GM04504 (cell line): ENCODE data around the gene RNASE13.
"Not testable (repeated sequence)": the region's sequence is repeated elsewhere in the genome, so short reads cannot be mapped to it uniquely, and the experiment has no call there.

ENCODE experiments used
- DNase-seq: peaks from one replicate; pipeline ENCODE4 v3.0.0-alpha.2; 2012; ENCODE audit warnings: low read depth

Gene RNASE13

GRCh38 chr14:20988717-20989470 lies 45.7 kb downstream of the RNASE13 start:
- no peak for DNase-seq

- peak; percentile 82 for DNase-seq
These were observed 47.8 kb downstream of the RNASE13 start for GRCh38 chr14:20986811-20987210.

GRCh38 chr14:20985650-20986049 lies 49.0 kb downstream of the RNASE13 start:
- not testable (repeated sequence) for DNase-seq
